ENCODE results near the gene TBC1D14.

GRCh38 chr4:7075962-7076695, 166.5 kb downstream of the TBC1D14 start:
- no peak for TF ChIP-seq CTCF (IDR thresholded peaks at IDR 0.05)
- no peak for TF ChIP-seq ZFX (IDR thresholded peaks at IDR 0.05; ENCODE audit: borderline replicate concordance)
